Ovary (tissue), 9 donors: ENCODE results near the gene TXNDC2. TPM values are rescaled to one million over a fixed set of nuclear protein-coding genes. Genes with fewer than 3 reads are reported as not detected.

Experiments used
- DNase-seq, 5 donors: peaks; one replicate each; pipeline ENCODE4 v3.0.0-alpha.2; 2019 to 2020
- H3K27ac ChIP-seq, 2 donors: fragments of 200-600 bp; one replicate each; pipeline versions ENCODE4 v1.5.1 to v1.8.0; 2019 to 2022
- H3K27me3 ChIP-seq: fragments of 200-600 bp; one replicate; pipeline ENCODE4 v1.8.0; 2022
- H3K36me3 ChIP-seq: fragments of 200-600 bp; sonication (generic); one replicate; pipeline ENCODE4 v1.5.1; 2019
- H3K4me1 ChIP-seq: one replicate; pipeline ENCODE4 v1.8.1; 2013; ENCODE audit warnings: mild to moderate bottlenecking, moderate library complexity; ENCODE audit not compliant: insufficient read depth
- H3K4me3 ChIP-seq: fragments of 200-600 bp; sonication (generic); one replicate; pipeline ENCODE4 v1.5.1; 2017
- H3K9me3 ChIP-seq, 2 donors: fragments of 200-600 bp in 1 of 2; sonication (generic) in 1 of 2; one replicate each; pipeline versions ENCODE4 v1.5.1 to v1.8.1; 2013 to 2019; ENCODE audit warnings: mild to moderate bottlenecking in 1 of 2, moderate library complexity in 1 of 2
- EP300 ChIP-seq: sonication (generic); formaldehyde crosslinking; IDR thresholded peaks from one replicate; pipeline ENCODE4 v1.6.1; 2017; ENCODE audit warnings: antibody characterized with exemption
- POLR2A ChIP-seq: fragments of 450-650 bp; IDR thresholded peaks from one replicate; pipeline ENCODE4 v1.6.1; 2017; ENCODE audit warnings: antibody characterized with exemption, mild to moderate bottlenecking, moderate library complexity
- WGBS, 3 donors: extraction: QIAGEN DNeasy Blood & Tissue Kit in 1 of 3; methylation state at CpG; one replicate each; pipeline versions ENCODE4 v1.1.5 to v1.1.7; 2013 to 2017; 5-methylcytosine and 5-hydroxymethylcytosine counted together
- intact Hi-C, 4 donors: fragments of 100-400 bp; cut with DNase I; formaldehyde crosslinking; loops; one replicate each; pipeline versions ENCODE4 v1.11.0 to v1.15.1; 2022 to 2023
- polyA plus RNA-seq, 2 donors: library from polyadenylated mRNA; stranded (reverse); fragments of 200-250 nt in 1 of 2; fragments of 350-450 nt in 1 of 2; fragmentation: Illumina TruSeq in 1 of 2; extraction: RNeasy Lipid Tissue Mini Kit (QIAGEN cat#74804) in 1 of 2; gene quantifications; one replicate each; pipeline ENCODE4 v1.2.3, GENCODE V29; 2013 to 2014
- total RNA-seq, 7 donors: library from RNA; depleted of rRNA in 2 of 7; stranded (reverse); fragments of >200 nt in 2 of 7; fragmentation: NEBNext Ultra II Directional in 3 of 7; extraction: Animal tissue kit (Norgen Biotek cat#: 25700) in 3 of 7; gene quantifications; one replicate each; pipeline versions ENCODE4 v1.1.0 to v1.2.4, GENCODE V29; 2016 to 2023
- TF ChIP-seq, protein P1 (sequence below), 3 donors: fragments of 450-650 bp in 2 of 3; fragments of 200-600 bp in 1 of 3; IDR thresholded peaks; one replicate each; pipeline versions ENCODE4 v1.5.1 to v1.8.0; 2016 to 2022; ENCODE audit warnings: antibody characterized with exemption in 3 of 3, mild to moderate bottlenecking in 1 of 3
- donor health status: DM: no; HTN: no; CAD: no; lungs with moderate emphysema.
- donor health status: DM: no; HTN: no; CAD: no.
- donor health status: Bipolar disorder and iron deficiency.
- donor health status: DM: yes; HTN: yes; CAD: no.
- donor health status: DM: no; HTN: no; CAD: no.
- donor health status: DM: yes; HTN: yes; CAD: no.

TXNDC2 gene
- total and polyA plus RNA-seq, 9 donors: 0.10 to 0.91 (median 0.36) TPM; not detected in 1

DNA sequence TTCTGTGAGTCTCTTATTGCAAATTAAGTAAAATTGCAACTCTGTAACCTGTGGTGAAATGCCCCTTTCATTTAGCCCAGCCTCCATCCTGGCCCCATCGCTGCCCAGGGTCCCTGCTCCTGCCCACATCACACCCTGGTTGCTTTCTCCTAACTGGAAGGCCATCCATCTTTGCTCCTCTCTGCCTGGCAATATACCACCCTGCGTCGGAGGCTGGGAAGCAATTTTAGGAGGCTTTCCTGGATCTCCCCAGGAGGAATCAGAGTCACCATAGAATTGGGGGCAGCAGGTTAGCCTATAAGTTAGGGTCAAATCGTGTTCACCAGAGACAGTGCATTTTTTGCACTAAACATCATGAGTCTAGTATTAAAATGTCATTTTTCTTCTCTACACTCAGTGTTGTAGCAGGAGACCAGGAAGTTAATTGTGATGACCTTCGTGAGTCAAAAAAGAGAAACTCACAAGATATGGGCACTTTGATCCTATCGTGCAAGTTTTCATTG, 14.5 kb upstream of the TXNDC2 start:
- no peak overlapping the region for H3K4me3 ChIP-seq
- TF ChIP-seq, protein P1, sequence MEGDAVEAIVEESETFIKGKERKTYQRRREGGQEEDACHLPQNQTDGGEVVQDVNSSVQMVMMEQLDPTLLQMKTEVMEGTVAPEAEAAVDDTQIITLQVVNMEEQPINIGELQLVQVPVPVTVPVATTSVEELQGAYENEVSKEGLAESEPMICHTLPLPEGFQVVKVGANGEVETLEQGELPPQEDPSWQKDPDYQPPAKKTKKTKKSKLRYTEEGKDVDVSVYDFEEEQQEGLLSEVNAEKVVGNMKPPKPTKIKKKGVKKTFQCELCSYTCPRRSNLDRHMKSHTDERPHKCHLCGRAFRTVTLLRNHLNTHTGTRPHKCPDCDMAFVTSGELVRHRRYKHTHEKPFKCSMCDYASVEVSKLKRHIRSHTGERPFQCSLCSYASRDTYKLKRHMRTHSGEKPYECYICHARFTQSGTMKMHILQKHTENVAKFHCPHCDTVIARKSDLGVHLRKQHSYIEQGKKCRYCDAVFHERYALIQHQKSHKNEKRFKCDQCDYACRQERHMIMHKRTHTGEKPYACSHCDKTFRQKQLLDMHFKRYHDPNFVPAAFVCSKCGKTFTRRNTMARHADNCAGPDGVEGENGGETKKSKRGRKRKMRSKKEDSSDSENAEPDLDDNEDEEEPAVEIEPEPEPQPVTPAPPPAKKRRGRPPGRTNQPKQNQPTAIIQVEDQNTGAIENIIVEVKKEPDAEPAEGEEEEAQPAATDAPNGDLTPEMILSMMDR (IDR thresholded peaks at IDR 0.05): no peak
- TF ChIP-seq EP300 (no peak), POLR2A (no peak)
- no peaks in the 10 kb centered on the region for H3K27me3 ChIP-seq
- H3K27ac ChIP-seq: no peak overlapping the region
- H3K36me3 ChIP-seq: no peaks in the 10 kb centered on the region
- DNase-seq: no peak
- intact Hi-C loops: no loop called here
- peaks cover 17% of the 10 kb centered on the region for H3K4me1 ChIP-seq
- WGBS, 3 donors: 84 to 85% (median 85%) methylated on average over 6 of the region's 6 CpGs
- no peaks in the 10 kb centered on the region for H3K9me3 ChIP-seq

DNA sequence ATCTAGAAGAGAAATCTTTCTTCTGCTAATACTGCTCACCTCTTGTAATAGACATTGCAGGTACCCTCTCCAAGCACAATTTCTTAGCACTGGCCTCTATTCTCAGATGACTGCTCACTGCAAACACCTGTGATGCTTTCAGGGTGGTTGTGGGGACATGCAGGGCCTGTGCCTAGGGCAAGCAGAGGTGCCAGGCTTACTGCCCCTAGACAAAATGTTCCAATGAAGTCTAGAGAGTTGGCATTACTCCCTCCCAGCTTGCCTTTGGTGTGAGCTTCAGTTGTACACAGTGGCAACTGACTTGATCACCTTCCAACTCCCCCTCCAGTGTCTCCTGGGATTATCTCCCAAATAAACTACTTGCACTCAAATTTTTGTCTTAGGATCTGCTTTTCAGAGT, 12.9 kb upstream of the TXNDC2 start:
- H3K27ac ChIP-seq: no peak overlapping the region

DNA sequence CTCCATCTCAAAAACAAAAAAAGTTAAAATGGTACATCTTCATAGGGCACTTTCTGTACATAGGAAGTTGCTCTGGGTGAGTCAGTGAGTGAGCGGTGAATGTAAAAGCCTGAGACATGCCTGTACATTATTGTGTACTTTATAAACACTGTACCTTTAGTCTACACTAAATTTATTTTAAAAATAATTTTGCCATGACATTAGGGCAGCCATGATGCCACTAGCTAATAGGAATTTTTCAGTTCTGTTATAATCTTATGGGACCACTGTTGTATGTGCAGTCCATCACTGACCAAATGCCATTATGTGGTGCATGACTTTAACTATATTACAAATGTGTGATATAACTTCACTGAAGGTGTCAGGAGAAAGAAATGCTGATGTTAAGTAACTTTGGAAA, 11.0 kb upstream of the TXNDC2 start:
- no peak for TF ChIP-seq EP300
- no peak for TF ChIP-seq POLR2A
- TF ChIP-seq, protein P1 (IDR thresholded peaks at IDR 0.05): no peak
- no peaks in the 10 kb centered on the region for H3K9me3 ChIP-seq
- WGBS, 3 donors: 95 to 100% (median 98%) methylated on average over 1 of the region's 1 CpG
- H3K36me3 ChIP-seq: no peaks in the 10 kb centered on the region
- no peaks in the 10 kb centered on the region for H3K27me3 ChIP-seq
- no peak for DNase-seq
- no peak overlapping the region for H3K4me3 ChIP-seq
- intact Hi-C loops: no loop called here
- peaks cover 10% of the 10 kb centered on the region for H3K4me1 ChIP-seq
- H3K27ac ChIP-seq: no peak overlapping the region

More for the DNA sequence above, 12.9 kb upstream of the TXNDC2 start:
- Histone ChIP-seq H3K4me1 (peaks cover 17% of the 10 kb centered on the region), H3K36me3 (no peaks in the 10 kb centered on the region), H3K9me3 (no peaks in the 10 kb centered on the region), H3K27me3 (no peaks in the 10 kb centered on the region), H3K4me3 (no peak overlapping the region)
- intact Hi-C loops: no loop called here
- TF ChIP-seq EP300: no peak
- TF ChIP-seq, protein P1 (IDR thresholded peaks at IDR 0.05): no peak
- TF ChIP-seq POLR2A: no peak
- no peak for DNase-seq

DNA sequence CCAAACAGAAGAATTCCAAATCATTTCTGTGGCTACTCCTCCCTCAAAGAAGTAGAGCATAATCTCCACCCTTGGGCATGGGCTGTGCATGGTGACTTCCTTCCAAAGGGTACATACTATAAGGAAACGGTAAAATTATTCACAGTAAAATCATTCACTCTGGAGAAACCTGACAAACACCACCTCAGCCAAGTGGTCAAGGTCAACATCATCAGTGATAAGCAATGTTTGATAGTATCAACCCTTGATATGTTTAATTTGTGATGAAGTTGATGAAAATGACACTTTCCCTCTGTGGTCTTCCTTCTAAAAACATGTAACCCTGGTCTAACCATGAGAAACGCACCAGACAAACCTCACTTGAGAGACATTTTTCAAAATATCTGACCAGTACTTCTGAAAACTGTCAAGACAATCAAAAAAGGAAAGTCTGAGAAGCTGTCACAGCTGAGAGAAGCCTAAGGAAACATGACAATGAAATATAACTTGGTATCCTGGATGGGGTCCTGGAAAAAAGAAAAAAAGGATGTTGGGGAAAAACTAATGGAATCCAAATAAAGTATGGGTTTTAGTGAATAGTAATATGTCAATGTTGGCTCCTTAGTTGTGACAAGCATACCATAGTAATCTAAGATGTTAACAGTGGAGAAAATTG, 9.4 kb upstream of the TXNDC2 start:
- H3K27me3 ChIP-seq: no peaks in the 10 kb centered on the region
- intact Hi-C loops: no loop called here
- no peak for DNase-seq

More for the DNA sequence above, 9.4 kb upstream of the TXNDC2 start:
- Histone ChIP-seq H3K4me1 (peaks cover 3% of the 10 kb centered on the region), H3K4me3 (no peak overlapping the region), H3K36me3 (no peaks in the 10 kb centered on the region), H3K27ac (peak overlapping the region in 1 of 2 donors; percentile 91), H3K9me3 (no peaks in the 10 kb centered on the region)
- TF ChIP-seq, protein P1 (IDR thresholded peaks at IDR 0.05): no peak
- TF ChIP-seq EP300: no peak
- no peak for TF ChIP-seq POLR2A
- WGBS, 3 donors: 69 to 78% (median 72%) methylated on average over 2 of the region's 2 CpGs
